HG02678 (cell line): ENCODE data around the gene PRSS56.
"Not testable (repeated sequence)": the region's sequence is repeated elsewhere in the genome, so short reads cannot be mapped to it uniquely, and the experiment has no call there.

Source experiments
- ATAC-seq: cut with Tn5 transposase; IDR thresholded peaks from one replicate; pipeline ENCODE4 v1.9.1; 2021; ENCODE audit warnings: mild to moderate bottlenecking, moderate library complexity; ENCODE audit not compliant: unreplicated experiment

Gene PRSS56

GRCh38 chr2:232568161-232568560 lies 48.0 kb downstream of the PRSS56 start:
- ATAC-seq = no peak

- ATAC-seq = no peak
Measured at GRCh38 chr2:232569541-232569940, 49.4 kb downstream of the PRSS56 start.

- not testable (repeated sequence) for ATAC-seq
Measured at GRCh38 chr2:232570481-232570880, 50.3 kb downstream of the PRSS56 start.

- ATAC-seq = no peak
Measured at GRCh38 chr2:232571026-232571474, 50.9 kb downstream of the PRSS56 start.

GRCh38 chr2:232573042-232573441 lies 52.9 kb downstream of the PRSS56 start:
- ATAC-seq = no peak

GRCh38 chr2:232573771-232574435 lies 53.7 kb downstream of the PRSS56 start:
- ATAC-seq = no peak

GRCh38 chr2:232574674-232575403 lies 54.7 kb downstream of the PRSS56 start:
- no peak for ATAC-seq
